Neural cell (in vitro differentiated cells): ENCODE measurements around the gene MRPS18A. TPM values are rescaled to one million over a fixed set of nuclear protein-coding genes. Genes with fewer than 3 reads are reported as not detected.
"Not testable (repeated sequence)": the region's sequence is repeated elsewhere in the genome, so short reads cannot be mapped to it uniquely, and the experiment has no call there.

Source experiments
- H2AFZ ChIP-seq: fragments of 200-600, 300-800 bp; sonication (generic), shearing (Covaris generic); 2 replicates; pipeline ENCODE4 v1.6.0; 2014; ENCODE audit warnings: low read depth, mild to moderate bottlenecking, antibody characterized with exemption, low read length, moderate library complexity
- H3F3A ChIP-seq: fragments of 200-600 bp; shearing (Covaris generic); 2 replicates; pipeline ENCODE4 v1.6.1; 2016; ENCODE audit warnings: mild to moderate bottlenecking, moderate library complexity, mixed read lengths, antibody characterized with exemption, low read length; ENCODE audit not compliant: insufficient read depth, poor library complexity, severe bottlenecking
- H3K27ac ChIP-seq: fragments of 200-600, 300-800 bp; sonication (generic), shearing (Covaris generic); 2 replicates; pipeline ENCODE4 v1.5.1; 2014; ENCODE audit warnings: mild to moderate bottlenecking, low read length, moderate library complexity
- H3K27me3 ChIP-seq: fragments of 300-800, 200-600 bp; sonication (generic), shearing (Covaris generic); 2 replicates; pipeline ENCODE4 v1.6.0; 2014; ENCODE audit warnings: mild to moderate bottlenecking, low read depth, low read length, moderate library complexity; ENCODE audit not compliant: insufficient read depth
- H3K36me3 ChIP-seq: fragments of 300-800, 200-600 bp; sonication (generic), shearing (Covaris generic); 2 replicates; pipeline ENCODE4 v1.5.1; 2014; ENCODE audit warnings: mild to moderate bottlenecking, antibody characterized with exemption, low read length, moderate library complexity; ENCODE audit not compliant: insufficient read depth
- H3K4me2 ChIP-seq: fragments of 300-800, 200-600 bp; sonication (generic), shearing (Covaris generic); 2 replicates; pipeline ENCODE4 v1.6.0; 2014; ENCODE audit warnings: mild to moderate bottlenecking, low read length
- H3K4me3 ChIP-seq: fragments of 300-800, 200-600 bp; sonication (generic), shearing (Covaris generic); 2 replicates; pipeline ENCODE4 v1.5.1; 2014; ENCODE audit warnings: mild to moderate bottlenecking, low read length, moderate library complexity
- H3K79me2 ChIP-seq: fragments of 200-600 bp; shearing (Covaris generic); replicated peaks from 2 replicates; pipeline ENCODE4 v1.6.0; 2014; ENCODE audit warnings: mild to moderate bottlenecking, low read length, moderate library complexity; ENCODE audit not compliant: insufficient read depth
- H3K9ac ChIP-seq: fragments of 300-800, 200-600 bp; sonication (generic), shearing (Covaris generic); 2 replicates; pipeline ENCODE4 v1.6.1; 2016; ENCODE audit warnings: mild to moderate bottlenecking, low read length, mixed read lengths
- H3K9me2 ChIP-seq: fragments of 200-600 bp; shearing (Covaris generic); 2 replicates; pipeline ENCODE4 v1.6.1; 2016; ENCODE audit warnings: mild to moderate bottlenecking, low read length, mixed read lengths; ENCODE audit not compliant: insufficient read depth
- H3K9me3 ChIP-seq: fragments of 200-600, 300-800 bp; sonication (generic), shearing (Covaris generic); 2 replicates; pipeline ENCODE4 v1.6.1; 2016; ENCODE audit warnings: mild to moderate bottlenecking, mixed run types, low read length, moderate library complexity, mixed read lengths
- H4K20me1 ChIP-seq: fragments of 200-600 bp; shearing (Covaris generic); 2 replicates; pipeline ENCODE4 v1.6.1; 2016; ENCODE audit warnings: mild to moderate bottlenecking, mixed run types; ENCODE audit not compliant: insufficient read depth
- EZH2 ChIP-seq: fragments of 200-600, 300-800 bp; shearing (Covaris generic), sonication (generic); IDR thresholded peaks from 2 replicates; pipeline ENCODE4 v1.6.1; 2014; ENCODE audit warnings: antibody characterized with exemption, low read length, borderline replicate concordance, mild to moderate bottlenecking; ENCODE audit not compliant: insufficient read depth, poor library complexity, severe bottlenecking
- MXI1 ChIP-seq: fragments of 450-650 bp; conservative IDR thresholded peaks from 2 replicates; pipeline ENCODE4 v1.6.1; 2014; ENCODE audit warnings: antibody characterized with exemption, mild to moderate bottlenecking; ENCODE audit not compliant: poor library complexity, severe bottlenecking
- POLR2AphosphoS5 ChIP-seq: IDR thresholded peaks from 2 replicates; pipeline ENCODE4 v1.6.1; 2012
- RAD21 ChIP-seq: fragments of 450-650 bp; conservative IDR thresholded peaks from 2 replicates; pipeline ENCODE4 v1.6.1; 2014; ENCODE audit warnings: antibody characterized with exemption, mild to moderate bottlenecking, moderate library complexity
- SMC3 ChIP-seq: fragments of 450-650 bp; conservative IDR thresholded peaks from 2 replicates; pipeline ENCODE4 v1.6.1; 2014; ENCODE audit warnings: antibody characterized with exemption, mild to moderate bottlenecking, moderate library complexity; ENCODE audit not compliant: poor library complexity
- polyA plus RNA-seq: library from polyadenylated mRNA; depleted of rRNA; stranded (reverse); fragments of >200 nt; gene quantifications from 2 replicates; pipeline ENCODE4 v1.2.3, GENCODE V29; 2014
- TF ChIP-seq, protein P1 (sequence below): fragments of 450-650 bp; IDR thresholded peaks from 2 replicates; pipeline ENCODE4 v1.5.1; 2014; ENCODE audit warnings: antibody characterized with exemption, mild to moderate bottlenecking, moderate library complexity; ENCODE audit not compliant: poor library complexity, severe bottlenecking
- TF ChIP-seq, protein P2 (sequence below): IDR thresholded peaks from 2 replicates; pipeline ENCODE4 v1.6.1; 2012; ENCODE audit warnings: borderline replicate concordance

Gene MRPS18A
- polyA plus RNA-seq, 1 donor from 2014 or later: 39.6 TPM

DNA sequence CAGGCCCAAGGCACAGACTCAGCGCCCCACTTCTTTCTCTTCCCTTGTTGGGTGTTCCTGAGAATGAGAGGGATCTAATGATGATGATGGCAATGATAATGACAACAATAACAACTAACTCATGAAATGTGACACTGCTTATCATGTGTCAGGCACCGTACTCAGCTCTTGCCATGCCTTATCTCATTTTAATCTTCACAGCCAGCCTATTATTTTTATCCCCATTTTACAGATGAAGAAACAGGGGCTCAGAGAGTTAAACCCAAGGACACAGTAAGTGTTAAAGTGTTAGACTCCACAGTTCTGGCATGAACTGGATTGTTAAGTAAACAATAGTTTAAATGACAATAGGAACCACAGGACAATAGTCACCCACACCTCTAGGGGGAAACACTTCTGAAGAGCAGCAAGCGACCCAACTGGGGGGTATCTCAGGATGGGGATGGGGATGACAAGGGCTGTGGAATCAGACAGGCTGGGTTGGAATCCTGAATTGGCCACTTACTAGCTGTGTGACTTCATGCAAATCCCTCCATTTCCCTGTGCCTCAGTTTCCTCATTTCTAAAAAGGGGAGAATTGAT, 30.3 kb downstream of the MRPS18A start:
- H2AFZ ChIP-seq: no peak overlapping the region
- H3K4me3 ChIP-seq: no peak overlapping the region
- no peaks in the 10 kb centered on the region for H3F3A ChIP-seq
- H3K4me2 ChIP-seq: no peak overlapping the region
- no peaks in the 10 kb centered on the region for H3K9me3 ChIP-seq
- H4K20me1 ChIP-seq: no peaks in the 10 kb centered on the region
- TF ChIP-seq MXI1 (no peak), SMC3 (no peak), EZH2 (no peak)
- H3K9me2 ChIP-seq: no peaks in the 10 kb centered on the region
- peaks cover 5% of the 10 kb centered on the region for H3K36me3 ChIP-seq
- no peak overlapping the region for H3K27ac ChIP-seq
- H3K27me3 ChIP-seq: no peaks in the 10 kb centered on the region
- H3K9ac ChIP-seq: no peak overlapping the region
- no peaks in the 10 kb centered on the region for H3K79me2 ChIP-seq

DNA sequence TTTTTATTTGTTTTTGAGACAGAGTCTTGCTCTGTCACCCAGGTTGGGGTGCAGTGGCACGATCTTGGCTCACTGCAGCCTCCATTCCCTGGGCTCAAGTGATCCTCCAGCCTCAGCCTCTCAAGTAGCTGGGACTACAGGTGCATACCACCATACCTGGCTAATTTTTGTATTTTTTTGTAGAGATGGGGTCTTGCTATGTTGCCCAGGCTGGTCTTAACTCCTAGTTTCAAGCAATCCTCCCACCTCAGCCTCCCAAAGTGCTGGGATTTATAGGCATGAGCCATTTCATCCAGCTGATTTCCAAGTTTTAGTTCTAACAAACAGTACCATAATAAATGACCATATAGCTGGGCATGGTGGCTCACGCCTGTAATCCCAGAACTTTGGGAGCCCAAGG, 34.8 kb downstream of the MRPS18A start:
- H3K9me3 ChIP-seq, H3K79me2 ChIP-seq, H3K36me3 ChIP-seq, H3K27me3 ChIP-seq, H3K4me2 ChIP-seq, H3K4me3 ChIP-seq, H3K9me2 ChIP-seq, H3K9ac ChIP-seq, H3F3A ChIP-seq, H3K27ac ChIP-seq, H2AFZ ChIP-seq, H4K20me1 ChIP-seq: not testable (repeated sequence)

DNA sequence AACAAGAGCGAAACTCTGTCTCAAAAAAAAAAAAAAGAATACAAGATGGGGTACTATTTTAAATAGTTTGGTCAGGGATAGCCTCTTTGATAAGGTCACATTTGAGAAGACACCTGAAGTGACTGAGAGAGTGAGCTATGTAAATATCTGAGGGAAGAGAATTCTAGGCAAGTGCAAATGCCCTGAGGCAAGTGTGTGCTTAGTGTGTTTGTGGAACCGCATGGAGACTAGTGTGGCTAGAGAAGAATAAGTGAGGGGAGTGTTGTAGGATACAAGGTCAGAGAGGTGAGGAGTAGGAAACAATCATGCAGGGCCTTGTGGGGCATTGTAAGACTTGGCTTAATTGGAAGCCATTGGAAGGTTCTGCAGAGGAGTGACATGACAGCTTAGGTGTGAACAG, 39.3 kb downstream of the MRPS18A start:
- no peak overlapping the region for H3K4me3 ChIP-seq
- H3K27ac ChIP-seq: no peak overlapping the region
- no peak for TF ChIP-seq POLR2AphosphoS5
- no peak for TF ChIP-seq RAD21
- no peak for TF ChIP-seq MXI1
- no peak for TF ChIP-seq SMC3
- TF ChIP-seq, protein P1, sequence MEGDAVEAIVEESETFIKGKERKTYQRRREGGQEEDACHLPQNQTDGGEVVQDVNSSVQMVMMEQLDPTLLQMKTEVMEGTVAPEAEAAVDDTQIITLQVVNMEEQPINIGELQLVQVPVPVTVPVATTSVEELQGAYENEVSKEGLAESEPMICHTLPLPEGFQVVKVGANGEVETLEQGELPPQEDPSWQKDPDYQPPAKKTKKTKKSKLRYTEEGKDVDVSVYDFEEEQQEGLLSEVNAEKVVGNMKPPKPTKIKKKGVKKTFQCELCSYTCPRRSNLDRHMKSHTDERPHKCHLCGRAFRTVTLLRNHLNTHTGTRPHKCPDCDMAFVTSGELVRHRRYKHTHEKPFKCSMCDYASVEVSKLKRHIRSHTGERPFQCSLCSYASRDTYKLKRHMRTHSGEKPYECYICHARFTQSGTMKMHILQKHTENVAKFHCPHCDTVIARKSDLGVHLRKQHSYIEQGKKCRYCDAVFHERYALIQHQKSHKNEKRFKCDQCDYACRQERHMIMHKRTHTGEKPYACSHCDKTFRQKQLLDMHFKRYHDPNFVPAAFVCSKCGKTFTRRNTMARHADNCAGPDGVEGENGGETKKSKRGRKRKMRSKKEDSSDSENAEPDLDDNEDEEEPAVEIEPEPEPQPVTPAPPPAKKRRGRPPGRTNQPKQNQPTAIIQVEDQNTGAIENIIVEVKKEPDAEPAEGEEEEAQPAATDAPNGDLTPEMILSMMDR: no peak
- TF ChIP-seq, protein P2, sequence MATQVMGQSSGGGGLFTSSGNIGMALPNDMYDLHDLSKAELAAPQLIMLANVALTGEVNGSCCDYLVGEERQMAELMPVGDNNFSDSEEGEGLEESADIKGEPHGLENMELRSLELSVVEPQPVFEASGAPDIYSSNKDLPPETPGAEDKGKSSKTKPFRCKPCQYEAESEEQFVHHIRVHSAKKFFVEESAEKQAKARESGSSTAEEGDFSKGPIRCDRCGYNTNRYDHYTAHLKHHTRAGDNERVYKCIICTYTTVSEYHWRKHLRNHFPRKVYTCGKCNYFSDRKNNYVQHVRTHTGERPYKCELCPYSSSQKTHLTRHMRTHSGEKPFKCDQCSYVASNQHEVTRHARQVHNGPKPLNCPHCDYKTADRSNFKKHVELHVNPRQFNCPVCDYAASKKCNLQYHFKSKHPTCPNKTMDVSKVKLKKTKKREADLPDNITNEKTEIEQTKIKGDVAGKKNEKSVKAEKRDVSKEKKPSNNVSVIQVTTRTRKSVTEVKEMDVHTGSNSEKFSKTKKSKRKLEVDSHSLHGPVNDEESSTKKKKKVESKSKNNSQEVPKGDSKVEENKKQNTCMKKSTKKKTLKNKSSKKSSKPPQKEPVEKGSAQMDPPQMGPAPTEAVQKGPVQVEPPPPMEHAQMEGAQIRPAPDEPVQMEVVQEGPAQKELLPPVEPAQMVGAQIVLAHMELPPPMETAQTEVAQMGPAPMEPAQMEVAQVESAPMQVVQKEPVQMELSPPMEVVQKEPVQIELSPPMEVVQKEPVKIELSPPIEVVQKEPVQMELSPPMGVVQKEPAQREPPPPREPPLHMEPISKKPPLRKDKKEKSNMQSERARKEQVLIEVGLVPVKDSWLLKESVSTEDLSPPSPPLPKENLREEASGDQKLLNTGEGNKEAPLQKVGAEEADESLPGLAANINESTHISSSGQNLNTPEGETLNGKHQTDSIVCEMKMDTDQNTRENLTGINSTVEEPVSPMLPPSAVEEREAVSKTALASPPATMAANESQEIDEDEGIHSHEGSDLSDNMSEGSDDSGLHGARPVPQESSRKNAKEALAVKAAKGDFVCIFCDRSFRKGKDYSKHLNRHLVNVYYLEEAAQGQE: no peak
- no peak overlapping the region for H3K4me2 ChIP-seq
- H3K27me3 ChIP-seq: no peaks in the 10 kb centered on the region
- no peaks in the 10 kb centered on the region for H3K9me2 ChIP-seq
- H3K9me3 ChIP-seq: no peaks in the 10 kb centered on the region
- H4K20me1 ChIP-seq: no peaks in the 10 kb centered on the region
- no peaks in the 10 kb centered on the region for H3K79me2 ChIP-seq
- no peak overlapping the region for H3K9ac ChIP-seq
- no peaks in the 10 kb centered on the region for H3K36me3 ChIP-seq
- no peaks in the 10 kb centered on the region for H3F3A ChIP-seq
- H2AFZ ChIP-seq: no peak overlapping the region
